ENCODE measurements around the gene NUP85.

DNA sequence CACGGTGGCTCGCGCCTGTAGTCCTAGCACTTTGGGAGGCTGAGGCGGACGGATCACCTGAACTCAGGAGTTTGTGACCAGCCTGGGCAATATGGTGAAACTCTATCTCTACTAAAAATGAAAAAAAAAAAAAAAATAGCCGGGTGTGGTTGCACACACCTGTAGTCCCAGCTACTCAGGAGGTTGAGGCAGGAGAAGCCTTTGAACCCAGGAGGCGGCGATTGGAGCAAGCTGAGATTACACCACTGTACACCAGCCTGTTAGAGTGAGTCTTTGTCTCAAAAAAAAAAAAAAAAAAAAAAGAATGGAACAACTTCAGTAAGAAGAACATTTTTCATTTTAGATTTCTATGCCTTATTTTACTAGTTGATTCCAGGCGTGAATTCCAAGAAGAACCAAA, 2.7 kb downstream of the NUP85 start:
- no peak for TF ChIP-seq EZH2 (IDR thresholded peaks at IDR 0.05; ENCODE audit: insufficient read depth, poor library complexity, severe bottlenecking)
- no peak for TF ChIP-seq EZH2phosphoT487 (IDR thresholded peaks at IDR 0.05; ENCODE audit: insufficient read depth, low read depth)
